ACHN (cell line): Measurements from ENCODE around the gene CA14.

Experiments
- DNase-seq: peaks from one replicate; pipeline ENCODE4 v3.0.0-alpha.2; 2015
- in situ Hi-C: cut with HindIII; loops from 2 replicates; pipeline ENCODE4 v1.10.0; 2017; ENCODE audit warnings: low sequenced_read_pairs, low pct_ligation_motif_present, low pct_unique_long_range_greater_than_20kb

The CA14 gene

DNA sequence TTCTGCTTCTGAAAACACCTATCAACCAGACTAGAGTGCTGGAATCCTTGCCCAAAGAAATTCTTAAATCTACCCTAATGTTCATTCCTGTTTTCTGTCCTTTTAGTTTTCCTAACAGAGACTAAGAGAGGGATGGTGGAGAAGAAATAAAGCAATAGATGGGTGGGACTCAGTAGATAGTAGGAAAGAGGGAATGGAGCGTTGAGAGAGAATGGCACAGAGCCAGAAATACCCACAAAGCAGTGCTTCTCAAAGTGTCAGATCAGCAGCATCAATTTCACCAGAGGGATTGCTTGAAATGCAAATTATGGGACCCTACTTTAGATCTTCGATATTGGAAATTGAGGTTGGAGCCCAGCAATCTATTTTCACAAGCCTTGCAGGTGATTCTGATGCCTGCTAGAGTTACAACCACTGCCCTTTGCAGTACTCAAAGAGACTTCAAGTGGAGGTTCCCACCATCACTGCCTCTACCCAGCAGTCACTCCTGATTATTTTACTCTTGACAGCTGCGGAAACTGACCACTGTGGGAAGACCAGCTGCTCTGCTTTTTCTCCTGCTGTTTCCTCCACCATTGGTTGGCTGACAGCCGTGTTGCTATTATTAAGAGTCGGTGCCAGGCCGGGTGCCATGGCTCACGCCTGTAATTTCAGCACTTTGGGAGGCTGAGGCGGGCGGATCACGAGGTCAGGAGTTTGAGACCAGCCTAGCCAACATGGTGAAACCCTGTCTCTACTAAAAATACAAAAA is 52.4 kb downstream of the CA14 start:
- in situ Hi-C loops, result no loop called here
- DNase-seq, result no peak

DNA sequence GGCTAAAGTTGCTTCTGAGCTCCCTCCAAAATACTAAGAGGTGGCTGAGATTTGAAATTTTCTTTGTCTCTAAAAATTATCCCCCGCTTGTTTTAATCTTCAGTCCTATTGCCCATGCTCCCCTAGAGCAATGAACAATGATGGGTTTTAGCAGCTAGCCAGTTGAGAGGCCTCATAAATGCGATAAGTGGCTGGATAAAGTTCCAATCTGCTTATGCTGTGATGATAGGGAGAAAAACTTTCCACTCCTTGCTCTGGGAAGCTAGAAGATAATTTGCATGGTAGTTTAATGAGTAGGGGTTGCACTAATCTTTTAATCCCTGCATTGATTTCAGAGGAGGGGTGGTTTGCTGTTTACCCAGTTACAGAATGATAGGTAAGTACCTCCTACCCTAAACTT is 54.2 kb downstream of the CA14 start:
- DNase-seq, result no peak
- in situ Hi-C loops, result no loop called here
